ENCODE measurements around the gene GIPC3. TPM values are rescaled to one million over a fixed set of nuclear protein-coding genes. Genes with fewer than 3 reads are reported as not detected.

The GIPC3 gene
- total RNA-seq, 4 donors from 2014 or later: 0.66 to 4.5 (median 1.7) TPM

GRCh38 chr19:3538258-3538929 is 46.9 kb upstream of the GIPC3 start:
- TF ChIP-seq CTCF (IDR thresholded peaks at IDR 0.05; ENCODE audit: low read depth): no peak

- TF ChIP-seq CTCF (IDR thresholded peaks at IDR 0.05; ENCODE audit: low read depth): no peak
These were observed 46.1 kb upstream of the GIPC3 start, which contains the start of gene TEKTIP1 for GRCh38 chr19:3538965-3539755. TEKTIP1 (plus strand) TSS chr19:3539174; CDS start chr19:3539178, 4 bp downstream.

DNA sequence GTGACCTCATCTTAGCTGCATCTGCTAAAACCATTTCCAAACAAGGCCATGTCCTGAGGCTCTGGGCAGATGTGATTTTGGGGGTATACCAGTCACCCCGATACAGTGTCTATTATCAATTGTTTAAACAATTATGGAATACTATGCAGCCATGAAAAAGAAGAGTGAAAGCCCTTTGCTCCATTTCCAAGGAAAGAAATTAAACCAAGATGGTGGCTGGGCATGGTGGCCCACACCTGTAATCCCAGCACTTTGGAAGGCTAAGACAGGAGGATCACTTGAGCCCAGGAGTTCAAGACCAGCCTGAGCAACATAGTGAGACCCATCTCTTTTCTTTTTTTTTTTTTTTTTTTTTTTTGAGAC is 45.5 kb upstream of the GIPC3 start:
- no peak for TF ChIP-seq CTCF (IDR thresholded peaks at IDR 0.05; ENCODE audit: low read depth)

DNA sequence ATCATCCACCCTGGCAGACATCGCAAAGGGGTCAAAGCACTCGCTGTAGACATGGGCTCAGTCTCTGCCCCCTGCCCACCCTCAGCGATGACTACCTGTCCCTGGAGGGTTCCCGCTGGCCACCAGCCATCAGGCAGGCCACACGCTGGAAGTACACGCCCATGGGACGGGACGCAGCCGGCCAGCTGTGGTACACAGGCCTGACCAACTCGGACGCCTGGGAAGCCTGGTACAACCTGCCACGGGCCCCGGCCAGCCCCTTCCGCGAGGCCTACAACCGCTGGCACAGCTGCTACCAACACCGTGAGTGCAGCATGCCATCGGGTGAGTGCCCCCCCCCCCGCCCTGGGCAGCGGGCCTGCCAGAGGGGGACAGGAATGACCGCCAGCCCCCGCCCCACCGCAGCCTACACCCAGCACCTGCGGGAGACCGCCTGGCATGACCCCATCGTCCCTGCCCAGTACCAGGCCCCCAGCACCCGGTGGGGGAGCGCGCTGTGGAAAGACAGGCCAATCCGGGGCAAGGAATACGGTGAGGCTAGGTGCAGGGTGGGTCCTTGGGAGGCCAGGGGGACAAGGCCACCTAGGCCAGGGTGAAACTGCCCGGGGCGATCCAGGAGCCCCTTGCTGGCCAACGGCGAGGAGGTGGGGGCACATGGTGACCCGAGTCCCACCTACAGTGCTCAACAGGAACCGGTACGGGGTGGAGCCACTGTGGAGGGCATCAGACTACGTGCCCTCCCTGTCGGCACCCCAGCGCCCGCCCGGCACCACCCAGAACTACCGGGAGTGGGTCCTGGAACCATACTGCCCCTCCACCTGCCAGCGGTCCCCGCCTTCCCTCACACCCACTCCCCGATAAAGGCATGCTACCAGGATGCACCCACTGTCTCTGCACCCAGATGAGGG is 41.9 kb upstream of the GIPC3 start:
- no peak for TF ChIP-seq CTCF (IDR thresholded peaks at IDR 0.05; ENCODE audit: low read depth)

GRCh38 chr19:3544058-3544376 is 41.3 kb upstream of the GIPC3 start:
- TF ChIP-seq CTCF (IDR thresholded peaks at IDR 0.05; ENCODE audit: low read depth): no peak

- TF ChIP-seq CTCF (IDR thresholded peaks at IDR 0.05; ENCODE audit: low read depth): no peak
These were observed 40.3 kb upstream of the GIPC3 start for GRCh38 chr19:3544742-3545668.

All from subcutaneous adipose tissue (tissue), 4 donors.